Measurements from ENCODE around the gene FIBCD1. TPM values are rescaled to one million over a fixed set of nuclear protein-coding genes. Genes with fewer than 3 reads are reported as not detected.

The FIBCD1 gene
- total and polyA plus RNA-seq, 9 of the 15 experiments (the other 6 are each of a cell fraction or from before 2014, with no cell fraction given): 0.53 to 1.2 (median 0.95) TPM; not detected in 4

GRCh38 chr9:130983359-130983670 is 44.3 kb upstream of the FIBCD1 start (continued):
- TF ChIP-seq, protein P1, sequence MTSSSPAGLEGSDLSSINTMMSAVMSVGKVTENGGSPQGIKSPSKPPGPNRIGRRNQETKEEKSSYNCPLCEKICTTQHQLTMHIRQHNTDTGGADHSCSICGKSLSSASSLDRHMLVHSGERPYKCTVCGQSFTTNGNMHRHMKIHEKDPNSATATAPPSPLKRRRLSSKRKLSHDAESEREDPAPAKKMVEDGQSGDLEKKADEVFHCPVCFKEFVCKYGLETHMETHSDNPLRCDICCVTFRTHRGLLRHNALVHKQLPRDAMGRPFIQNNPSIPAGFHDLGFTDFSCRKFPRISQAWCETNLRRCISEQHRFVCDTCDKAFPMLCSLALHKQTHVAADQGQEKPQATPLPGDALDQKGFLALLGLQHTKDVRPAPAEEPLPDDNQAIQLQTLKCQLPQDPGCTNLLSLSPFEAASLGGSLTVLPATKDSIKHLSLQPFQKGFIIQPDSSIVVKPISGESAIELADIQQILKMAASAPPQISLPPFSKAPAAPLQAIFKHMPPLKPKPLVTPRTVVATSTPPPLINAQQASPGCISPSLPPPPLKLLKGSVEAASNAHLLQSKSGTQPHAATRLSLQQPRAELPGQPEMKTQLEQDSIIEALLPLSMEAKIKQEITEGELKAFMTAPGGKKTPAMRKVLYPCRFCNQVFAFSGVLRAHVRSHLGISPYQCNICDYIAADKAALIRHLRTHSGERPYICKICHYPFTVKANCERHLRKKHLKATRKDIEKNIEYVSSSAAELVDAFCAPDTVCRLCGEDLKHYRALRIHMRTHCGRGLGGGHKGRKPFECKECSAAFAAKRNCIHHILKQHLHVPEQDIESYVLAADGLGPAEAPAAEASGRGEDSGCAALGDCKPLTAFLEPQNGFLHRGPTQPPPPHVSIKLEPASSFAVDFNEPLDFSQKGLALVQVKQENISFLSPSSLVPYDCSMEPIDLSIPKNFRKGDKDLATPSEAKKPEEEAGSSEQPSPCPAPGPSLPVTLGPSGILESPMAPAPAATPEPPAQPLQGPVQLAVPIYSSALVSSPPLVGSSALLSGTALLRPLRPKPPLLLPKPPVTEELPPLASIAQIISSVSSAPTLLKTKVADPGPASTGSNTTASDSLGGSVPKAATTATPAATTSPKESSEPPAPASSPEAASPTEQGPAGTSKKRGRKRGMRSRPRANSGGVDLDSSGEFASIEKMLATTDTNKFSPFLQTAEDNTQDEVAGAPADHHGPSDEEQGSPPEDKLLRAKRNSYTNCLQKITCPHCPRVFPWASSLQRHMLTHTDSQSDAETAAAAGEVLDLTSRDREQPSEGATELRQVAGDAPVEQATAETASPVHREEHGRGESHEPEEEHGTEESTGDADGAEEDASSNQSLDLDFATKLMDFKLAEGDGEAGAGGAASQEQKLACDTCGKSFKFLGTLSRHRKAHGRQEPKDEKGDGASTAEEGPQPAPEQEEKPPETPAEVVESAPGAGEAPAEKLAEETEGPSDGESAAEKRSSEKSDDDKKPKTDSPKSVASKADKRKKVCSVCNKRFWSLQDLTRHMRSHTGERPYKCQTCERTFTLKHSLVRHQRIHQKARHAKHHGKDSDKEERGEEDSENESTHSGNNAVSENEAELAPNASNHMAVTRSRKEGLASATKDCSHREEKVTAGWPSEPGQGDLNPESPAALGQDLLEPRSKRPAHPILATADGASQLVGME (CRISPR knock-in tag; IDR thresholded peaks at IDR 0.05): no peak
- no peak for TF ChIP-seq ZC3H11A (IDR thresholded peaks at IDR 0.05; ENCODE audit: low read depth, low read length)
- no peak for TF ChIP-seq FOXJ2 (tag; IDR thresholded peaks at IDR 0.05)
- no peak for TF ChIP-seq ASH1L (IDR thresholded peaks at IDR 0.05; ENCODE audit: borderline replicate concordance, low read depth, partially characterized antibody)
- no peak for TF ChIP-seq SIN3A (IDR thresholded peaks at IDR 0.05; ENCODE audit: borderline replicate concordance in 2 of 2, control insufficient read depth in 1 of 2, low read depth in 2 of 2, low read length in 2 of 2)
- no peak for TF ChIP-seq ZNF212 (CRISPR knock-in tag; IDR thresholded peaks at IDR 0.05)
- no peak for TF ChIP-seq FUS (optimal IDR thresholded peaks at IDR 0.05; ENCODE audit: low read depth, low read length)
- no peak for TF ChIP-seq ZNF668 (CRISPR knock-in tag; IDR thresholded peaks at IDR 0.05)
- no peak for TF ChIP-seq POLR2B (IDR thresholded peaks at IDR 0.05; ENCODE audit: low read depth, partially characterized antibody)
- TF ChIP-seq CBFA2T2 (conservative IDR thresholded peaks at IDR 0.05): no peak

Data from K562 (cell line).